ENCODE data around the gene CCP110. TPM values are rescaled to one million over a fixed set of nuclear protein-coding genes. Genes with fewer than 3 reads are reported as not detected.
A peak's percentile ranks its signal among the peaks of the same experiment; 100 is the strongest.

CCP110 gene
- polyA plus RNA-seq, 6 donors from 2014 or later, result 5.1 to 12.6 (median 9.6) TPM

DNA sequence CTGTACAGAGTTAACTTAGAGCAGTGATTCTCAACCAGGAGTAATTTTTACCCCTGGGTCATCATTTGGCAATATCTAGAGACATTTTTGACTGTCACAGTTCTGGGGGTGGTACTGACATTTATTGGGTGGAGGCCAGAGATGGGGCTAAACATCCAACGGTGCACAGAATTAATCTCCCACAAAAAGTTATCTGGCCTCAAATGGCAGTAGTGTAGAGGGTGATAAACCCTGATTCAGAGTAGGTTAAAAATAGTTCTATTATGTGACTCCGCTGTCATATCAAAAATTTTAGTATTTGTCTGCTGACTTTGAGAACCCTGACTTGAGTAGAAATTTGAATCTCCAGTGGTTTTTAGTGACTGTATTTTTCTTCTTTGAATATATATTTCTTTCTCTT is 50.9 kb downstream of the CCP110 start:
- ATAC-seq (ENCODE audit: low read depth in 2 of 2) (no peak), DNase-seq (no peak)
- Mint-ChIP-seq H3K4me3 (no peak overlapping the region), H3K9me3 (peaks cover 0 to 5% (median 2%) of the 10 kb centered on the region in 7 donors), H3K36me3 (peaks cover 28 to 44% of the 10 kb centered on the region in 2 donors), H3K27ac (no peak overlapping the region), H3K4me1 (no peaks in the 10 kb centered on the region), H3K27me3 (no peaks in the 10 kb centered on the region)

DNA sequence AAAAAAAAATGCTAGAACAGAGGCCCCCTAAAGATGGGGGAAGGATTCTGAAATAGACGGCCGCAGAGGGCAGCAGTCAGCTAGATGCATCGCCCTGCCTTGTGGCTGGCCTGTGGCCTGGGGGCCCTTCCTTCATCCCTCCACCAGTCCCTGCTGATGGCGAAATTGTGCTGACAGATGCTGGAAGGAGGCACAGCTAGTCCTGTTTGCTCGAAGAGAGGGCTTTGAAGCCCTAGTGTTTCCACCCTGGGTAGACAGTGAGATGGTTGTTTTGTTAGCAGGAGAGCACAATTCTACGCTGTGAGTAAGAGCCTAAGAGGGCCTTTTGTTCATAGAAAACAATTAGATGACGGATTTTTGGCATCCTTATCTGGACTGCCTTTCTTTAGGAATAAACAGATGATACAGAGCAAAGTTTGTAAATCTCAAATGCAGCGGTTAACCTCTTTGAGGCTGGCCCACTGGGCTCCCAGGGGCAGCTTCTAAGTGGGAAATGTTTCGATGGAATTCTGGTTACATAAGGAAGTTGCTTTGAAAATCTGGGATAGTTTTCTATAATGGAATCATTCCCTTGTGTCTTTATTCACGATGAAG is 54.7 kb downstream of the CCP110 start:
- Mint-ChIP-seq H3K36me3 (peaks cover 39 to 66% of the 10 kb centered on the region in 2 donors), H3K27ac (peak overlapping the region in 1 of 6 donors; percentile 10), H3K9me3 (peaks cover 0 to 16% (median 8%) of the 10 kb centered on the region in 7 donors), H3K4me1 (no peaks in the 10 kb centered on the region), H3K4me3 (no peak overlapping the region), H3K27me3 (no peaks in the 10 kb centered on the region)
- ATAC-seq (ENCODE audit: low read depth in 2 of 2) (no peak), DNase-seq (no peak)

DNA sequence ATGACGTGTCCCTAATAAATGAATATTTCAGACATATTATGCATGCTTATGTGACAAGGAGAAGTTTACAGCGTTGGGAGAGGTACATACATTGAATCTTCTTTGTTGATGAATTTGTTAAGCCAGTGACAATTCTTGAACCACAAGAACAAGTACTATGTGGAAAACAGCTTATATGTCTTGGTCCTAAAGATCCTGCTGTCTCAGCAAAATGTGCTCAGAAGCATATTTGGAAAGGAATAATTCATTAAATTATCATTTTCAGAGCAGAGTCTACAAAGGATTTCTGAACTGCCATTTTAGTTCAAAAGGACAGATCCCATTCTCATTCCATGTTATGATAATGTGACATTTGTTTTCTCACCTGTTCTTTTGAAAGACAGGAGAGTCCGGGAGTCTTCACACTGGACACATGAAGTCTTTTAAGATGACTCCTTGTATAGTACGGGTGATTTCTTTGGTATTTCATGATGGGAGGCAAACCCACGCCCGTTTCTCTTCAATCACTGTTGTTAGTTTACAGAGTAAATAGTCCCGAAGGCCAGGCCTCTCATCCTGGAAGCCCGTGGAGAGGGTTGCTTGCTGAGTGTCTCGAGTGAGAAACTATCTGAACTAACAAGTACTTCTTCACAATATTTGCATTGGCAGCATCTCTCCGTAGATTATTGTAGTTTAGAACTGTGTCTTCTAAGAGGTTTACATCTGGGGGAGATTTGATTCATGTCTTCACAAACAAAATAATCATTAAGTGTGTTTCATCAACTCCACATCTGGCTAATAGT is 58.5 kb downstream of the CCP110 start:
- Mint-ChIP-seq H3K9me3 (peaks cover 0 to 11% (median 7%) of the 10 kb centered on the region in 7 donors), H3K36me3 (peaks cover 38 to 61% of the 10 kb centered on the region in 2 donors), H3K4me3 (no peak overlapping the region), H3K27ac (peak overlapping the region in 1 of 6 donors; percentile 29), H3K4me1 (peaks cover 6 to 8% (median 7%) of the 10 kb centered on the region in 3 donors), H3K27me3 (no peaks in the 10 kb centered on the region)
- ATAC-seq (ENCODE audit: low read depth in 2 of 2) (no peak), DNase-seq (no peak)

DNA sequence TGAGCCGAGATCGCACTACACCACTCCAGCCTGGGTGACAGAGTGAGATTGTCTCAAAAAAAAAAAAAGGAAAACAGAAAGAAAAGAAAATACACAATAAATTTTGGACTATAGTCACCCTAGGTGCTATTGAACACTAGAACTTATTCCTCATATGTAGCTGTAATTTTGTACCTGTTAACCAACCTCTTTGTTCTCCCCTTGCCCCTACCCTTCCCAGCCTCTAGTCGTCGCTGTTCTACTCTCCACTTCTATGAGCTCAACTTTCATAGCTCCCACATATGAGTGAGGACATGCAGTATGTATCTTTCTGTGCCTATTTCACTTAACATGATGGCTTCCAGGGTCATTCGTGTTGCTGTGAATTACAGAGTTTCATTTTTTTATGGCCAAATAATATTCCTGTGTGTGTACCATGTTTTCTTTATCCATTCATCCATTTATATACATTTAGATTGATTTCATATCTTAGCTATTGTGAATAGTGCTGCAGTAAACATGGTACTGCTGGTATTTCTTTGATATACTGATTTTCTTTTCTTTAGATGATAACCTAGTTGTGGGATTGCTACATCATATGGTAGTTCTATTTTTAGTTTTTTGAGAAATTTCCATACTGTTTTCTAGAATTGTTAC is 60.0 kb downstream of the CCP110 start:
- Mint-ChIP-seq H3K4me1 (peaks cover 6 to 8% (median 7%) of the 10 kb centered on the region in 3 donors), H3K4me3 (no peak overlapping the region), H3K9me3 (peaks cover 0 to 11% (median 7%) of the 10 kb centered on the region in 7 donors), H3K27me3 (no peaks in the 10 kb centered on the region), H3K27ac (peak overlapping the region in 2 of 6 donors; percentile 35 to 59), H3K36me3 (peaks cover 36 to 54% of the 10 kb centered on the region in 2 donors)
- peak in 1 of 2 donors; percentile 41 for ATAC-seq (ENCODE audit: low read depth in 2 of 2)
- DNase-seq, result peak; percentile 5

DNA sequence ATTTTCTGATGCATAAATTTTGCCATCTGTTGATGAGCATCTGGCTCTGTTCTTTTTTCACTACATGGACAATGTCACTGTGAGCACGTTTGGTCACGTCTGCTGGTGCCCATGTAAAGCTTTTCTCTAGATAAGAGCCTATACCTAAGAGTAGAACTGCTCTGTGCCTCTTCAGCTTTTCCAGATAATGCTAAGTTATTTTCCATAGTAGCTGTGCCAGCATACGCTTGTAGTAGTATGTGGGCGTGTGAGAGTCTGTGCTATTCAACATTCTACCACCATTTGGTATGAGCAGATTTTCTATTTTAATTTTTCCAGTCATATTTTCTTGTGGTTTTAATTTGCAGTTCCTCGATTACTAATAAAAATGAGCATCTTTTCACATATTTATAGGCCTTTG is 64.9 kb downstream of the CCP110 start:
- H3K36me3 Mint-ChIP-seq, result peaks cover 10 to 16% of the 10 kb centered on the region in 2 donors
- H3K27ac Mint-ChIP-seq, result no peak overlapping the region
- DNase-seq (no peak), ATAC-seq (ENCODE audit: low read depth in 2 of 2) (no peak)
- no peak overlapping the region for H3K4me3 Mint-ChIP-seq
- H3K4me1 Mint-ChIP-seq, result peaks cover 5 to 7% (median 6%) of the 10 kb centered on the region in 3 donors
- no peaks in the 10 kb centered on the region for H3K27me3 Mint-ChIP-seq
- H3K9me3 Mint-ChIP-seq, result no peaks in the 10 kb centered on the region

DNA sequence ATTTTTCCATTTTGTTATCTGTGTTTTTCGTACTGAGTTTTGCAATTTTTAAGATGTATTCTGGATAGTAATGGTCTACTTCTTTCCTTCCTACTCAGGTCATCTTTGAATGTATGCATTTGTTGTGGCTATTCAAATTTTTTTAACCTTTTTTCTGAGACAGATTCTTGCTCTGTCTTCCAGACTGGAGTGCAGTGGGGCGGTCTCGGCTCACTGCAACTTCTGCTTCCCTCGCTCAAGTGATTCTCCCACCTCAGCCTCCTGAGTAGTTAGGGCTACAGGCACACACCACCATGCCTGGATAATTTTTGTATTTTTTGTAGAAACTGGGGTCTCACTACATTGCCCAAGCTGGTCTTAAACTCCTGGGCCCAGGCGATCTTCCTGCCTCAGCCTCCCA is 65.4 kb downstream of the CCP110 start:
- H3K4me3 Mint-ChIP-seq, result no peak overlapping the region
- no peaks in the 10 kb centered on the region for H3K27me3 Mint-ChIP-seq
- no peaks in the 10 kb centered on the region for H3K9me3 Mint-ChIP-seq
- peaks cover 6 to 11% of the 10 kb centered on the region in 2 donors for H3K36me3 Mint-ChIP-seq
- no peak overlapping the region for H3K27ac Mint-ChIP-seq
- DNase-seq (no peak), ATAC-seq (ENCODE audit: low read depth in 2 of 2) (no peak)
- peaks cover under 1 to 4% (median 2%) of the 10 kb centered on the region in 3 donors for H3K4me1 Mint-ChIP-seq

DNA sequence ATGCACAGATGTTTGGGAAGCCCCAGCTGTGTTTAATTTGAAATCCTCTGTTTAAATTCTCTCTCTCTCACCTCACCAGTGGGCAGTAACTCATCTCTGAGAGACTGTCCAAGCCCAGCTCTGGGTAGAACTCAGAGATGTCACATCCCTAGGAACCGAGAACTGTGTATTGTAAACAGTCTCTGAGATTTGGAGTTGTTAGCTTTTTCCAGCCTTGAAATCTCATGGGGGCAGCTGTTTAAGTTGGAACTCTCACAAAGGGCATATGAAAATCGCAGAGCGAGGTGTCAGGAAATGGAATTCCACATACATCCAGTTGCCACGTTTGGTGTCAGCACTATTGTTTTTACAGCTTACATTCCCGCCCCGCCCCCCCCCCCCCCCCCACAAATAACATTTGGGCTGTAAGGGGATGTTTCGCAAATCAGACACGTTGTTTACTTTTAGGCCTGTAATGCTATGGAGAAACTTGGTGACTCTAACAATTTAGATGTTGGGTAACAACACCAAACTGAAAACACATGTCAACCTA is 66.1 kb downstream of the CCP110 start:
- H3K4me3 Mint-ChIP-seq, result no peak overlapping the region
- no peaks in the 10 kb centered on the region for H3K27me3 Mint-ChIP-seq
- ATAC-seq (ENCODE audit: low read depth in 2 of 2), result no peak
- H3K4me1 Mint-ChIP-seq, result peaks cover 0 to 4% (median 0%) of the 10 kb centered on the region in 3 donors
- H3K9me3 Mint-ChIP-seq, result no peaks in the 10 kb centered on the region
- peaks cover 9 to 10% of the 10 kb centered on the region in 2 donors for H3K36me3 Mint-ChIP-seq
- H3K27ac Mint-ChIP-seq, result no peak overlapping the region
- DNase-seq, result no peak

DNA sequence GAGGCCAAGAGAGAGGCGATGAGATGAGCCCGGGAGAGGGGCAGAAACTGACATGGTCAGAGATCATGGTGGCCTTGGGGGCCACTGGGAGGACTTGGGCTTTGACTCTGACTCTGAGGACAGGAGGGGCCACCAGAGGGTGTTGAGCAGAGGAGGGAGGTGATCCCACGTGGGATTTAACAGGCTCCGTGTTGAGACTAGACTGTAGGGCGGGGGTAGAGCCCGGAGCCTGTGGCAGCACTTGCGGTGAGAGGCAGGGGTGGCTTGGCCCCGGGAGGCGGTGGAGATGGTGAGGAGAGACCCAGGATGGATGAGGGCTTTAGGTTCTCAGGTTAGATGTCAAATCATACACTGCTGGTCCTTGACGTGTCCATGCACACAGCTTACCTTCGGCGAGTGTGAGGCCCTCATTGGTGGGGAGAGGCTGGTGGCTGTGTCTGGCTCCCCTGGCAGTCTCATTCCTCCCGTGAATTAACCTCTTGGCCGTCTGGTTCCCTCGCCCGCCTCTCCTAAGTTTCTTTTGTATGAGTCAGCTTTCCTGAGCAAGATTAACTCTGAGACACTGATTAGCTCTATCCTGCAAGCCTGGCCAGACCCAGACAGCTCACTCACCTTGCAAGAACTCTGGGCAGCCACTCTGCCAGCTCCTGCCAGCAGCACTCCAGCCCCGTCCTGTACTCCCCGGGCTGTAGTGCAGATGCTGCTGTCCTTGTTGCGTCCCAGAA is 71.5 kb downstream of the CCP110 start:
- peaks cover 8 to 12% of the 10 kb centered on the region in 2 donors for H3K36me3 Mint-ChIP-seq
- no peaks in the 10 kb centered on the region for H3K4me1 Mint-ChIP-seq
- peak overlapping the region in 1 of 6 donors; percentile 13 for H3K27ac Mint-ChIP-seq
- ATAC-seq (ENCODE audit: low read depth in 2 of 2) (no peak), DNase-seq (no peak)
- H3K27me3 Mint-ChIP-seq, result no peaks in the 10 kb centered on the region
- no peak overlapping the region for H3K4me3 Mint-ChIP-seq
- H3K9me3 Mint-ChIP-seq, result no peaks in the 10 kb centered on the region

DNA sequence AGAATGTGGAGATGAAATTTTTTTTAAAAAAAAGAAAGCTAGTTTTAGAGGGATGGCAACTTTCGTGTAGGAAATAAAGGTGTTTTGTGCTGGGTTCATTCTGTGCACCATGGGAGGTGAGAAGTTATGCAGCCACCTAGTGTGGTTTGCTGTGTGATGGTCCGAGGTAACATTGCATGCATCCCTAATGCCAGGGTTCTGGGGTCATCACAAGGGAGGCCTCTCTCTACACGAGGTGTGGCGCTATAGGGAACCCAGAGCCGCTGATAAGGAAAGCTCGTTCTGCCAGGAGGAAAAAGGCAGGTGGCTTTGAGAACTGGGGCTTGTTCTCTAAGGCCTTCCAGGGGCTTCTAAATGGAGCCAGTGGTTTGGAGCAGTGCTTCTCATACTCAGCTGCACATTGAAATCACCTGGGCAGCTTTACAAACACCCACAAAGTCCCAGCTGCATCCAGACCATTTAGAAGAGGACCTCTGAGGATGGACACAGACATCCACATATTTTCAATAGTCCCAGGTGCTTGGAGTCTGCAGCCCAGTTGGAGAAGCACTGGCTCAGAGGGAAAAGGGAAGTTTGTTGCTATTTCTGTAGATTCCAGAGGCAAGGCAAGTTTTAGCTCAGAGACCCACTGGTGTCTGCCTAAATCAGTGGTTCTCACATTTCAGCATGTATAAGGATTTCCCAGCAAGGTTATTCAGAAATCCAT is 75.2 kb downstream of the CCP110 start:
- DNase-seq, result no peak
- H3K27me3 Mint-ChIP-seq, result no peaks in the 10 kb centered on the region
- H3K9me3 Mint-ChIP-seq, result no peaks in the 10 kb centered on the region
- H3K4me1 Mint-ChIP-seq, result no peaks in the 10 kb centered on the region
- peaks cover 9 to 23% of the 10 kb centered on the region in 2 donors for H3K36me3 Mint-ChIP-seq
- peak overlapping the region in 3 of 6 donors; percentile 3 to 90 (median 33) for H3K27ac Mint-ChIP-seq
- H3K4me3 Mint-ChIP-seq, result peak overlapping the region in 1 of 8 donors; percentile 41
- no peak for ATAC-seq (ENCODE audit: low read depth in 2 of 2)

DNA sequence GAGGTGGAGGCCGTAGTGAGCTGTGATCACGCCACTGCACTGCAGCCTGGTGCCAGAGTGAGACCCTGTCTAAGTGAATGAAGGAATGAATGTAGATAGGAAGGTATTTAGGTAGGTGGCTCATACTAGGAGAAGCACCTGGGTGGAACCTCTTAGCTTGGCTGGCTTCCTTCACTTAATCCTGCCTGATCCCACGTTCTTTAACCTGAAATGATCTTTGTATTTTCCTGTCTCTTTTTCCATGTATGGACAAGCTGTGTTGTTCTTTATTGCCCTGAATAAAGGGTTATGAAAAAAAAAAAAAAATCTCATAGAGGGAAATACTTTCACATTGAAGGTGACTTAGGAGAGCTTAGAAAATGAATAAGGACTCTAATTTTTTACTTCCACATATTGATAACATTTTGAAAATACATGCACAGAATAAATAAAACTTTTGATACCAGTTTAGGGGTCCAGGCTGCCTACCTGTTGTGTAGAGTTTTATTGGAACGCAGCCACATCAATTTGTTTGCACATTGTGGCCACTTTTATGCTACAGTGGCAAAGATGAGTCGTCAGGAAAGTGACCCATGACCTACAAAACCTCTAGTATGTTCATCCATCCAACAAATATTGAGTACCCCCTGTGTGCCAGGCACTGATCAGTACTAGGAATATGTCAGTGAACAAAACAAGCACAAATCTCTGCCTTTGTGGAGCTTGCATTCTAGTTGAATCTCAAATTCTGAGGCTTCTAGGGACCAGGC is 76.4 kb downstream of the CCP110 start:
- Mint-ChIP-seq H3K27me3 (no peaks in the 10 kb centered on the region), H3K4me3 (no peak overlapping the region), H3K36me3 (peaks cover 20 to 25% of the 10 kb centered on the region in 2 donors), H3K4me1 (no peaks in the 10 kb centered on the region), H3K27ac (peak overlapping the region in 2 of 6 donors; percentile 22 to 38), H3K9me3 (no peaks in the 10 kb centered on the region)
- ATAC-seq (ENCODE audit: low read depth in 2 of 2) (no peak), DNase-seq (no peak)

DNA sequence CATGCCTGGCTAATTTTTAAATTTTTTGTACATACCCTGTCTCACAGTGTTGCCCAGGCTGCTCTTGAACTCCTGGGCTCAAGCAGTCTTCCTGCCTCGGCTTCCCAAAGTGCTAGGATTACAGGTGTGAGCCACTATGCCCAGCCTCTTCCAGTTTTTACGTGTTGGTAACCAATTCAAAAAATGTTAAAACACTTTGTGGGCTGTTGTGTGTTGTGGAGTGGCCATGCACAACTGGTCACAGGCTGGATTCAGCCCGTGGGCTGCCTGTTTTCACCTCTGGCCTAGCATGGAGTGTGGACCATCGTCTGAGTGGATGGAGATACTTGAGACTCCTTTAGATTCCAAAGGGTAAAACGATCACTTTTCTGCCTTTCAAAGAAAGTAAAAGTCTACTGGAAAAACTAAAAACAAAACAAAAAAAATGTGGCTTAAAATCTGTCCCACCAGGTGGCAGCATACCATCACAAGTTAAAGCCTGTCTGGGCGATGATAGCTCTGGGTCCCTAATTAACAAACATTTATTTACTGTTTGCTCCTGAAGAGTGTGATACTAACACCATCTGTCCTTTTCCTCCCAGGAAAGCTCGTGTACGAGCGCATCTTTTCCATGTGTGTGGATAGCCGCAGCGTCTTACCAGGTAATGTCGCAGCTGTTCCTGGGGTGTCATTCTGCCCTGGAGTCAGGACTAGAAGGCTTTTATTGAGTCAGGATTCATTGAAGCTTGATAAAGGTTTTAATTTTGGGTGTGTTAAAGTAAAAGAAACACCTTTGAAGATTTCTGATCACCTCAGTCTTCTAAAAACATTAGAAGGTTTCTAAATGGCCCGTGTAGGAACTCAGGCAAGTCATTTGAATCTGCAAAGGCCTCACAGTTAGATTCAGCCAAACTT is 77.6 kb downstream of the CCP110 start:
- H3K9me3 Mint-ChIP-seq, result peaks cover 0 to 8% (median 2%) of the 10 kb centered on the region in 7 donors
- no peak overlapping the region for H3K4me3 Mint-ChIP-seq
- no peak overlapping the region for H3K27ac Mint-ChIP-seq

More for the DNA sequence above, 77.6 kb downstream of the CCP110 start:
- DNase-seq (no peak), ATAC-seq (ENCODE audit: low read depth in 2 of 2) (no peak)
- Mint-ChIP-seq H3K27me3 (no peaks in the 10 kb centered on the region), H3K4me1 (no peaks in the 10 kb centered on the region), H3K36me3 (peaks cover 32% of the 10 kb centered on the region in 2 donors)
